Uterus (tissue), 4 donors: ENCODE results near the gene FOXF2. TPM values are rescaled to one million over a fixed set of nuclear protein-coding genes. Genes with fewer than 3 reads are reported as not detected.

Experiments
- DNase-seq, 2 donors: peaks; one replicate each; pipeline ENCODE4 v3.0.0-alpha.2; 2019 to 2020
- H3K27ac ChIP-seq, 2 donors: fragments of 200-600 bp; sonication (generic); 1 replicate in 1 of 2; 2 replicates in 1 of 2; pipeline ENCODE4 v1.5.1; 2016 to 2018
- H3K27me3 ChIP-seq, 2 donors: fragments of 200-600 bp; sonication (generic); one replicate each; pipeline ENCODE4 v1.5.1; 2018 to 2019; ENCODE audit warnings: control low read depth in 1 of 2
- H3K36me3 ChIP-seq, 2 donors: fragments of 200-600 bp; sonication (generic); one replicate each; pipeline ENCODE4 v1.5.1; 2019; ENCODE audit warnings: control low read depth in 1 of 2
- H3K4me1 ChIP-seq, 2 donors: fragments of 200-600 bp; sonication (generic); one replicate each; pipeline ENCODE4 v1.5.1; 2018 to 2019; ENCODE audit warnings: control low read depth in 1 of 2
- H3K4me3 ChIP-seq, 2 donors: fragments of 200-600 bp; sonication (generic); 1 replicate in 1 of 2; 2 replicates in 1 of 2; pipeline ENCODE4 v1.5.1; 2018 to 2019; ENCODE audit warnings: mild to moderate bottlenecking in 1 of 2
- H3K9me3 ChIP-seq, 2 donors: fragments of 200-600 bp; sonication (generic); one replicate each; pipeline ENCODE4 v1.5.1; 2019; ENCODE audit warnings: control low read depth in 1 of 2
- CTCF ChIP-seq, 4 experiments: fragments of 200-600 bp in 2 of 4; fragments of 450-650 bp in 2 of 4; sonication (generic) in 2 of 4; IDR thresholded peaks; one replicate each; pipeline ENCODE4 v1.5.1; 2016 to 2019; ENCODE audit warnings: antibody characterized with exemption in 4 of 4, mild to moderate bottlenecking in 2 of 4, moderate library complexity in 1 of 4
- POLR2A ChIP-seq, 2 donors: fragments of 450-650 bp; IDR thresholded peaks; one replicate each; pipeline ENCODE4 v1.6.1; 2016; ENCODE audit warnings: antibody characterized with exemption in 2 of 2, mild to moderate bottlenecking in 1 of 2, moderate library complexity in 1 of 2
- intact Hi-C: fragments of 100-400 bp; cut with DNase I; formaldehyde crosslinking; loops from one replicate; pipeline ENCODE4 v1.15.1; 2023; ENCODE audit warnings: low total_unique reads
- total RNA-seq, 4 donors: library from RNA; depleted of rRNA in 3 of 4; stranded (reverse); fragments of >200 nt in 3 of 4; gene quantifications; one replicate each; pipeline versions ENCODE4 v1.1.0 to v1.2.4, GENCODE V29; 2014 to 2023
- donor health status: DM: yes; HTN: yes; CAD: no.

FOXF2 gene
- total RNA-seq, 4 donors from 2014 or later: not detected

GRCh38 chr6:1390946-1391799, 1.8 kb downstream of the FOXF2 start:
- H3K4me1 ChIP-seq: peaks cover 0 to 26% of the 10 kb centered on the region in 2 donors

GRCh38 chr6:1391800-1392309, 2.5 kb downstream of the FOXF2 start:
- H3K36me3 ChIP-seq: no peaks in the 10 kb centered on the region
- no peak for DNase-seq
- TF ChIP-seq CTCF (IDR thresholded peaks at IDR 0.05): no peak
- TF ChIP-seq POLR2A (IDR thresholded peaks at IDR 0.05): no peak
- H3K9me3 ChIP-seq: no peaks in the 10 kb centered on the region
- intact Hi-C loops: no loop called here
- H3K4me3 ChIP-seq: no peak overlapping the region
- peaks cover 21 to 80% of the 10 kb centered on the region in 2 donors for H3K27me3 ChIP-seq
- H3K27ac ChIP-seq: no peak overlapping the region
- H3K4me1 ChIP-seq: peaks cover 0 to 26% of the 10 kb centered on the region in 2 donors

More at GRCh38 chr6:1390946-1391799, 1.8 kb downstream of the FOXF2 start:
- TF ChIP-seq CTCF (IDR thresholded peaks at IDR 0.05) (no peak), POLR2A (IDR thresholded peaks at IDR 0.05) (no peak)
- peaks cover 21 to 78% of the 10 kb centered on the region in 2 donors for H3K27me3 ChIP-seq
- DNase-seq: no peak
- H3K9me3 ChIP-seq: no peaks in the 10 kb centered on the region
- intact Hi-C loops: no loop called here
- no peak overlapping the region for H3K4me3 ChIP-seq
- no peak overlapping the region for H3K27ac ChIP-seq
- H3K36me3 ChIP-seq: no peaks in the 10 kb centered on the region

- Histone ChIP-seq H3K36me3 (no peaks in the 10 kb centered on the region), H3K4me3 (no peak overlapping the region), H3K27ac (no peak overlapping the region), H3K4me1 (peaks cover 0 to 26% of the 10 kb centered on the region in 2 donors), H3K9me3 (no peaks in the 10 kb centered on the region), H3K27me3 (peaks cover 16 to 78% of the 10 kb centered on the region in 2 donors)
- TF ChIP-seq CTCF (IDR thresholded peaks at IDR 0.05): no peak
- TF ChIP-seq POLR2A (IDR thresholded peaks at IDR 0.05): no peak
- intact Hi-C loops: no loop called here
- DNase-seq: no peak
Observed at GRCh38 chr6:1392813-1393640, 3.7 kb downstream of the FOXF2 start.

GRCh38 chr6:1393641-1394283, 4.4 kb downstream of the FOXF2 start:
- Histone ChIP-seq H3K9me3 (no peaks in the 10 kb centered on the region), H3K4me1 (peaks cover 0 to 25% of the 10 kb centered on the region in 2 donors), H3K36me3 (no peaks in the 10 kb centered on the region), H3K27ac (no peak overlapping the region), H3K27me3 (peaks cover 15 to 78% of the 10 kb centered on the region in 2 donors), H3K4me3 (no peak overlapping the region)
- TF ChIP-seq CTCF (IDR thresholded peaks at IDR 0.05): no peak
- no peak for TF ChIP-seq POLR2A (IDR thresholded peaks at IDR 0.05)
- intact Hi-C loops: no loop called here
- DNase-seq: no peak
